Naive thymus-derived CD8-positive, alpha-beta T cell (primary cell): ENCODE results near the gene BICRAL. TPM values are rescaled to one million over a fixed set of nuclear protein-coding genes. Genes with fewer than 3 reads are reported as not detected.
"Not testable (repeated sequence)": the region's sequence is repeated elsewhere in the genome, so short reads cannot be mapped to it uniquely, and the experiment has no call there.

Experiments used
- ATAC-seq, 2 donors: fragments of 150-1000 bp; cut with Tn5 transposase in 1 of 2; sonication (Bioruptor Pico), chemical (Tn5 transposase) in 1 of 2; 1 replicate in 1 of 2; 2 replicates in 1 of 2; pipeline ENCODE4 v1.10.0; 2021; ENCODE audit warnings: mild to moderate bottlenecking in 2 of 2, moderate library complexity in 2 of 2
- POLR2A ChIA-PET: fragments of 350-600 bp; sonication (Branson Sonifier 250); formaldehyde crosslinking; loops from one replicate; lab custom pipeline; 2021; ENCODE audit warnings: antibody characterized with exemption; lab: Charles Lee
- DNase-seq, 10 donors: peaks; one replicate each; pipeline versions ENCODE4 v3.0.0 to v3.0.0-alpha.2; 2020 to 2022
- H3K27ac Mint-ChIP-seq, 10 donors: one replicate each; pipeline ENCODE4 v1.8.0; 2020 to 2022; ENCODE audit warnings: mild to moderate bottlenecking in 10 of 10, mixed read lengths in 10 of 10, moderate library complexity in 4 of 10, inconsistent platforms in 1 of 10
- H3K27me3 Mint-ChIP-seq, 5 donors: one replicate each; pipeline ENCODE4 v1.8.0; 2021 to 2022; ENCODE audit warnings: mixed read lengths in 5 of 5
- H3K36me3 Mint-ChIP-seq, 3 donors: one replicate each; pipeline ENCODE4 v1.8.0; 2020 to 2022; ENCODE audit warnings: mixed read lengths in 3 of 3, mild to moderate bottlenecking in 2 of 3, inconsistent platforms in 1 of 3
- H3K4me1 Mint-ChIP-seq, 4 donors: one replicate each; pipeline ENCODE4 v1.8.0; 2021 to 2022; ENCODE audit warnings: mixed read lengths in 4 of 4
- H3K4me3 Mint-ChIP-seq, 10 donors: one replicate each; pipeline ENCODE4 v1.8.0; 2020 to 2022; ENCODE audit warnings: mild to moderate bottlenecking in 10 of 10, mixed read lengths in 10 of 10, moderate library complexity in 6 of 10, inconsistent platforms in 1 of 10
- H3K9me3 Mint-ChIP-seq, 9 donors: one replicate each; pipeline ENCODE4 v1.8.0; 2020 to 2022; ENCODE audit warnings: mixed read lengths in 9 of 9, mild to moderate bottlenecking in 3 of 9, inconsistent platforms in 1 of 9, moderate library complexity in 1 of 9
- polyA plus RNA-seq, 3 donors: library from polyadenylated mRNA; unstranded; fragments of 300-500 nt; fragmentation: Illumina TruSeq; gene quantifications; one replicate each; pipeline ENCODE4 v1.2.3, GENCODE V29; 2021
- total RNA-seq, 8 experiments: library from RNA in 2 of 8; stranded (reverse) in 2 of 8; gene quantifications; one replicate each; pipeline ENCODE4 v1.2.3 and lab custom pipeline; 2021 to 2026

Gene BICRAL
- total and polyA plus RNA-seq, 5 experiments from 2014 or later: 3.6 to 39.9 (median 6.3) TPM

DNA sequence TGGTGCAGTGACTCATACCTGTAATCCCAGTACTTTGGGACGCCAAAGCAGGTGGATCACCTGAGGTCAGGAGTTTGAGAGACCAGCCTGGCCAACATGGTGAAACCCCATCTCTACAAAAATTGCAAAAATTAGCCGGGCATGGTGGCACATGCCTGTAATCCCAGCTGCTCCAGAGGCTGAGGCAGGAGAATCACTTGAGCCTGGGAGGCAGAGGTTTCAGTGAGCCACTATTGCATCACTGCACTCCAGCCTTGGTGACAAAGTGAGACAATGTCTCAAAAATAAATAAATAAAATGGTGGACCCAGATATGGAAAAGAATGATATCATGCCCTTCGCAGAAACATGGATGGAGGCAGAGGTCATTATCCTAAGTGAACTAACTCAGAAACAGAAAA, 15.8 kb downstream of the BICRAL start:
- H3K36me3 Mint-ChIP-seq, H3K9me3 Mint-ChIP-seq, ATAC-seq, H3K4me3 Mint-ChIP-seq, DNase-seq, H3K27me3 Mint-ChIP-seq: not testable (repeated sequence)
- POLR2A ChIA-PET: interaction anchor here (0.5 to 1.0 kb wide), 3 partner anchors 8 to 50 kb away, joined by 3 to 5 read pairs (median 4); no protein-coding TSS in a partner anchor
- Mint-ChIP-seq H3K4me1 (peaks cover 11 to 26% (median 21%) of the 10 kb centered on the region in 4 donors), H3K27ac (peak overlapping the region in 3 of 10 donors; percentile 1 to 46 (median 34))

GRCh38 chr6:42805297-42805861, 23.5 kb downstream of the BICRAL start:
- Mint-ChIP-seq H3K9me3 (no peaks in the 10 kb centered on the region), H3K27me3 (no peaks in the 10 kb centered on the region), H3K27ac (peak overlapping the region in 9 of 10 donors; percentile 21 to 72 (median 49)), H3K4me3 (no peak overlapping the region), H3K4me1 (peaks cover 10 to 28% (median 22%) of the 10 kb centered on the region in 4 donors), H3K36me3 (peaks cover 0 to 23% (median 5%) of the 10 kb centered on the region in 3 donors)
- POLR2A ChIA-PET: interaction anchor here (0.5 kb wide), 1 partner anchor 24 kb away, joined by 3 read pairs; no protein-coding TSS in a partner anchor
- ATAC-seq (no peak), DNase-seq (no peak)

DNA sequence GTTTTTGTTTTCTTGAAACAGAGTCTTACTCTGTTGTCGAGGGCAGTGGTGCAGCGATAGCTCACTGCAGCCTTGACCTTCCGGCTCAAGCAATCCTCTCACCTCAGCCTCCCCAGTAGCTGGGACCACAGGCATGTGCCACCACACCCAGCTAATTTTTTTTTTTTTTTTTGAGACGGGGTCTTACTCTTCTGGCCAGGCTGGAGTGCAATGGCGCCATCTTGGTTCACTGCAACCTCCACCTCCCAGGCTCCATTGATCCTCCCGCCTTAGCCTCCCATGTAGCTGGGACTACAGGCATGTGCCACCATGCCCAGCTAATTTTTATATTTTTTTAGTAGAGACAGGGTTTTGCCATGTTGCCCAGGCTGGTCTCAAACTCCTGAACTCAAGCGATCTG, 24.5 kb downstream of the BICRAL start:
- peaks cover 12 to 26% (median 20%) of the 10 kb centered on the region in 4 donors for H3K4me1 Mint-ChIP-seq
- not testable (repeated sequence) for H3K9me3 Mint-ChIP-seq, H3K27me3 Mint-ChIP-seq, H3K27ac Mint-ChIP-seq, ATAC-seq, H3K4me3 Mint-ChIP-seq, DNase-seq
- POLR2A ChIA-PET: interaction anchor here (0.6 to 1.6 kb wide), 3 partner anchors 23 to 60 kb away, joined by 3 to 5 read pairs (median 3); partner anchors contain the start of gene TBCC
- H3K36me3 Mint-ChIP-seq: peaks cover 0 to 31% (median 7%) of the 10 kb centered on the region in 3 donors

- DNase-seq (no peak), ATAC-seq (no peak)
- Mint-ChIP-seq H3K9me3 (no peaks in the 10 kb centered on the region), H3K36me3 (peaks cover 0 to 36% (median 7%) of the 10 kb centered on the region in 3 donors), H3K27me3 (no peaks in the 10 kb centered on the region), H3K4me3 (no peak overlapping the region), H3K4me1 (peaks cover 12 to 22% (median 17%) of the 10 kb centered on the region in 4 donors), H3K27ac (peak overlapping the region in 7 of 10 donors; percentile 12 to 81 (median 57))
- POLR2A ChIA-PET: interaction anchor here (0.6 to 2.6 kb wide), 4 partner anchors 9 to 152 kb away, joined by 3 to 10 read pairs (median 4); partner anchors contain the start of genes BICRAL and CNPY3
Observed at GRCh38 chr6:42808492-42809483, 26.9 kb downstream of the BICRAL start.

- Mint-ChIP-seq H3K36me3 (peaks cover 0 to 44% (median 7%) of the 10 kb centered on the region in 3 donors), H3K27me3 (no peaks in the 10 kb centered on the region), H3K9me3 (no peaks in the 10 kb centered on the region), H3K4me3 (no peak overlapping the region), H3K4me1 (peaks cover 5 to 16% (median 9%) of the 10 kb centered on the region in 4 donors), H3K27ac (peak overlapping the region in 5 of 10 donors; percentile 16 to 70 (median 63))
- ATAC-seq (no peak), DNase-seq (no peak)
- POLR2A ChIA-PET: interaction anchor here (0.6 to 2.7 kb wide), 3 partner anchors 38 to 67 kb away, joined by 3 to 9 read pairs (median 4); partner anchors contain the start of genes RPL7L1 and TBCC
Observed at GRCh38 chr6:42813074-42813645, 31.3 kb downstream of the BICRAL start.

DNA sequence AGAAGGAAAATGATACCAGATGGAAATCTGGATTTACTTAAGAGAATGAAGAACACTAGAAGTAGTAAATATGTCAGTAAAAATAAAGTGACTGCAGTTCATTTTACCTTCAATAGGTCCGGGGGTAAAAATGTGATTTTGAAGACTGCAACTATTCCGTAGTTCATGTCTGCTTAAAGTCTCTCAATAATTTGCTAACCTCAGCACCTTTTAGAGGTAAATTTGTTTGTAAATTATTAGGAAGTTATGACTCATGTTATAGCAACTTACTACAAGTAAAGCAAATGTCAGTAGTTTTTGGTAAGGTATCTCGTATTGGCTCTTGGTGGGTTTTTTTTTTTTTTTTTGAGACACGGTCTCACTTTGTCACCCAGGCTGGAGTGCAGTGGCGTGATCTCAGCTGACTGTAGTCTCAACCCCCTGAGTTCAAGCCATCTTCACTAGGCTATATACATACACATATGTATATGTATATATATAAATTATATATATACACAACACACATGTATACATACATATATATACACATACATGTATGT, 32.1 kb downstream of the BICRAL start:
- Mint-ChIP-seq H3K27me3 (no peaks in the 10 kb centered on the region), H3K4me1 (peaks cover 2 to 18% (median 9%) of the 10 kb centered on the region in 4 donors), H3K36me3 (peaks cover 0 to 38% (median 6%) of the 10 kb centered on the region in 3 donors), H3K4me3 (no peak overlapping the region), H3K9me3 (no peaks in the 10 kb centered on the region), H3K27ac (peak overlapping the region in 5 of 10 donors; percentile 22 to 70 (median 25))
- no peak for DNase-seq
- POLR2A ChIA-PET: interaction anchor here (0.7 kb wide), 1 partner anchor 148 kb away, joined by 3 read pairs; no protein-coding TSS in a partner anchor
- ATAC-seq: no peak

DNA sequence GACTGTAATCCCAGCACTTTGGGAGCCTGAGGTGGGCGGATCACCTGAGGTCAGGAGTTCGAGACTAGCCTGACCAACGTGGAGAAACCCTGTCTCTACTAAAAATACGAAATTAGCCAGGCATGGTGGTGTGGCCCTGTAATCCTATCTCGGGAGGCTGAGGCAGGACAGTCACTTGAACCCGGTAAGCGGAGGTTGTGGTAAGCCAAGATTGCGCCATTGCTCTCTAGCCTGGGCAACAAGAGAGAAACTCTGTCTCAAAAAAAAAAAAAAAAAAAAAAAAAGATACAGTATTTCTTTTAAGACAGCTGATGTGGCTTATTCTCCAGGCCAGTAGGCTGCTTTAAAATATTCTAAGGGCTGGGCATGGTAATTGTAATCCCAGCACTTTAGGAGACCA, 33.9 kb downstream of the BICRAL start:
- not testable (repeated sequence) for ATAC-seq, H3K27me3 Mint-ChIP-seq, H3K9me3 Mint-ChIP-seq, DNase-seq, H3K4me3 Mint-ChIP-seq
- POLR2A ChIA-PET: interaction anchor here (0.6 to 1.7 kb wide), 2 partner anchors 34 to 114 kb away, joined by 5 to 11 read pairs; partner anchors contain the start of genes BICRAL and CNPY3
- peaks cover 14 to 30% (median 22%) of the 10 kb centered on the region in 4 donors for H3K4me1 Mint-ChIP-seq
- peak overlapping the region in 2 of 10 donors; percentile 11 to 13 for H3K27ac Mint-ChIP-seq
- peaks cover 0 to 30% (median 6%) of the 10 kb centered on the region in 3 donors for H3K36me3 Mint-ChIP-seq

DNA sequence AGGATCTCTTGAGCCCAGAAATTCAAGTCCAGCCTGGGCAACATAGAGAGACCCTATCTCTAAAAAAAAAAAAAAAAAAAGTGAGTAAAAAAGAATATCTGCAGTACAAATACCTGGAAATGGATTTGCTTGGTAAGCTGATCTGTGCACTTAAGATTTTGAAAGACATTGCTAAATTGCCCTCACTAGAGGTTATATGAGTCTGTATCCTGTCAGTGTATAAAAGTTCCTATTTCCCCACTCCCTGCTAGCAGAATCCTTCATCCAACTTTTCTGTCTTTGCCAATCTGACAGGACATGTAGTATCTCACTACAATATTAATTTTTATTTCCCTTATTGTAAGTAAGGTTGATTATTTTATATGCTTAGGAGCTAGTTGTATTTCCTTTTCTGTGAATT, 36.1 kb downstream of the BICRAL start:
- H3K27ac Mint-ChIP-seq: peak overlapping the region in 4 of 10 donors; percentile 2 to 60 (median 42)
- peaks cover 0 to 36% (median 3%) of the 10 kb centered on the region in 3 donors for H3K36me3 Mint-ChIP-seq
- no peaks in the 10 kb centered on the region for H3K27me3 Mint-ChIP-seq
- peaks cover 19 to 37% (median 28%) of the 10 kb centered on the region in 4 donors for H3K4me1 Mint-ChIP-seq
- no peak for ATAC-seq
- DNase-seq: no peak
- H3K9me3 Mint-ChIP-seq: no peaks in the 10 kb centered on the region
- POLR2A ChIA-PET: interaction anchor here (1.0 to 3.3 kb wide), 6 partner anchors 9 to 68 kb away, joined by 3 to 20 read pairs (median 5); partner anchors contain the start of gene BICRAL
- no peak overlapping the region for H3K4me3 Mint-ChIP-seq

DNA sequence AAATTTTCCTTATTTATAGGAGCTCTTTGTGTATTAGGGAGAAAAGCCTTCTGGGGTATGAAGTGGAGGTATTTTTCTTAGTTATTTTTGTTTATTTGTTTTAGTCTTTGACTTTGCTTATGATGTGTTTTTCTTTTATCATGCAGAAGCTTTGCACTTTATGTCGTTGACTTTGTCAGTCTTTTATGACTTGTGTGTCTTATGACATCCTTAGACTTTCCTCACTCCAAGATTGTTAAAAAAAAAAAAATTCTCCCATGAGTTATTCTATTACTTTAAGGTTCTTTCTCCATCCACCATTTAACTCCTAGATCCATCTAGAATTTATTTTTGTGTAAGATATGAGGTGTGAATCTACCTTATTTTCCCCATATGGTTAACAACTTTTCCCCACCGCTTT, 36.6 kb downstream of the BICRAL start:
- H3K27me3 Mint-ChIP-seq: no peaks in the 10 kb centered on the region
- peaks cover 19 to 37% (median 26%) of the 10 kb centered on the region in 4 donors for H3K4me1 Mint-ChIP-seq
- H3K27ac Mint-ChIP-seq: peak overlapping the region in 8 of 10 donors; percentile 3 to 88 (median 60)
- POLR2A ChIA-PET: interaction anchor here (0.7 to 3.3 kb wide), 8 partner anchors 10 to 73 kb away, joined by 3 to 20 read pairs (median 4); partner anchors contain the start of genes BICRAL and TBCC
- DNase-seq (no peak), ATAC-seq (no peak)
- H3K9me3 Mint-ChIP-seq: no peaks in the 10 kb centered on the region
- H3K36me3 Mint-ChIP-seq: peaks cover 0 to 33% (median 3%) of the 10 kb centered on the region in 3 donors
- no peak overlapping the region for H3K4me3 Mint-ChIP-seq

GRCh38 chr6:42818878-42819277, 37.0 kb downstream of the BICRAL start:
- Mint-ChIP-seq H3K36me3 (peaks cover 0 to 34% (median 3%) of the 10 kb centered on the region in 3 donors), H3K27me3 (no peaks in the 10 kb centered on the region), H3K4me3 (peak overlapping the region in 2 of 10 donors; percentile 15 to 20), H3K27ac (peak overlapping the region in 8 of 10 donors; percentile 3 to 88 (median 60)), H3K4me1 (peaks cover 19 to 36% (median 26%) of the 10 kb centered on the region in 4 donors), H3K9me3 (no peaks in the 10 kb centered on the region)
- POLR2A ChIA-PET: interaction anchor here (0.7 to 3.3 kb wide), 7 partner anchors 10 to 78 kb away, joined by 3 to 20 read pairs (median 5); partner anchors contain the start of genes BICRAL and TBCC
- no peak for ATAC-seq
- no peak for DNase-seq
